HT1080 (cell line): ENCODE data around the gene SLC35A5. TPM values are rescaled to one million over a fixed set of nuclear protein-coding genes. Genes with fewer than 3 reads are reported as not detected.
A peak's percentile ranks its signal among the peaks of the same experiment; 100 is the strongest.

Experiments used
- DNase-seq: peaks from one replicate; pipeline ENCODE4 v3.0.0-alpha.2; 2015; ENCODE audit warnings: low read depth
- total RNA-seq: library from RNA; depleted of rRNA; stranded (reverse); fragments of >200 nt; shearing (Covaris generic); gene quantifications from 2 replicates; pipeline ENCODE4 v1.2.3, GENCODE V29; 2014

The SLC35A5 gene
- total RNA-seq, 1 experiment from 2014 or later, result 44.2 TPM

GRCh38 chr3:112569265-112569664, 7.4 kb downstream of the SLC35A5 start:
- no peak for DNase-seq

- DNase-seq, result no peak
These were observed 10.9 kb downstream of the SLC35A5 start for GRCh38 chr3:112572701-112573100.

GRCh38 chr3:112579232-112579631, 17.4 kb downstream of the SLC35A5 start:
- no peak for DNase-seq

GRCh38 chr3:112579697-112580096, 17.9 kb downstream of the SLC35A5 start:
- DNase-seq, result no peak

GRCh38 chr3:112582244-112582874, 20.5 kb downstream of the SLC35A5 start:
- peak; percentile 39 for DNase-seq

- no peak for DNase-seq
These were observed 21.3 kb downstream of the SLC35A5 start for GRCh38 chr3:112583105-112583504.

- no peak for DNase-seq
These were observed 23.9 kb downstream of the SLC35A5 start for GRCh38 chr3:112585782-112586181.

GRCh38 chr3:112587336-112587735, 25.5 kb downstream of the SLC35A5 start:
- no peak for DNase-seq

GRCh38 chr3:112593258-112593657, 31.4 kb downstream of the SLC35A5 start:
- DNase-seq, result no peak

GRCh38 chr3:112594856-112595255, 33.0 kb downstream of the SLC35A5 start:
- no peak for DNase-seq

GRCh38 chr3:112597945-112598344, 36.1 kb downstream of the SLC35A5 start:
- DNase-seq, result no peak

- no peak for DNase-seq
These were observed 36.9 kb downstream of the SLC35A5 start for GRCh38 chr3:112598731-112599130.

GRCh38 chr3:112602217-112602838, 40.5 kb downstream of the SLC35A5 start:
- DNase-seq, result no peak

GRCh38 chr3:112604536-112604935, 42.7 kb downstream of the SLC35A5 start:
- DNase-seq, result peak; percentile 85

GRCh38 chr3:112605285-112605684, 43.4 kb downstream of the SLC35A5 start:
- peak; percentile 94 for DNase-seq

- DNase-seq, result no peak
These were observed 44.3 kb downstream of the SLC35A5 start for GRCh38 chr3:112606098-112606497.

- DNase-seq, result no peak
These were observed 46.0 kb downstream of the SLC35A5 start for GRCh38 chr3:112607863-112608262.

- peak; percentile 64 for DNase-seq
These were observed 48.3 kb downstream of the SLC35A5 start for GRCh38 chr3:112610121-112610520.

- DNase-seq, result no peak
These were observed 50.1 kb downstream of the SLC35A5 start for GRCh38 chr3:112611752-112612515.

- DNase-seq, result no peak
These were observed 54.3 kb downstream of the SLC35A5 start for GRCh38 chr3:112615989-112616731.

- DNase-seq, result no peak
These were observed 55.4 kb downstream of the SLC35A5 start for GRCh38 chr3:112617285-112617684.

- peak; percentile 64 for DNase-seq
These were observed 57.5 kb downstream of the SLC35A5 start for GRCh38 chr3:112619295-112619694.
